Parathyroid adenoma (tissue), 2 donors: ENCODE measurements around the gene TMPRSS11D.

Experiments
- H2AFZ ChIP-seq: fragments of 300-600 bp; sonication (generic); one replicate; pipeline ENCODE4 v1.7.0; 2017; ENCODE audit warnings: antibody characterized with exemption, mild to moderate bottlenecking
- H3K27ac ChIP-seq: fragments of 300-600 bp; sonication (generic); one replicate; pipeline ENCODE4 v1.7.0; 2017
- H3K27me3 ChIP-seq: fragments of 300-600 bp; sonication (generic); one replicate; pipeline ENCODE4 v1.7.0; 2017; ENCODE audit warnings: low read length; ENCODE audit not compliant: control insufficient read depth, insufficient read depth
- H3K36me3 ChIP-seq: fragments of 300-600 bp; sonication (generic); one replicate; pipeline ENCODE4 v1.7.0; 2017; ENCODE audit warnings: low read length; ENCODE audit not compliant: control insufficient read depth, insufficient read depth
- H3K4me1 ChIP-seq: fragments of 300-600 bp; sonication (generic); one replicate; pipeline ENCODE4 v1.7.0; 2017; ENCODE audit warnings: control low read depth
- H3K4me2 ChIP-seq: fragments of 300-600 bp; sonication (generic); one replicate; pipeline ENCODE4 v1.7.0; 2017; ENCODE audit warnings: low read length
- H3K4me3 ChIP-seq: fragments of 300-600 bp; sonication (generic); one replicate; pipeline ENCODE4 v1.7.0; 2017; ENCODE audit warnings: low read depth, low read length
- H3K79me2 ChIP-seq: fragments of 300-600 bp; sonication (generic); one replicate; pipeline ENCODE4 v1.7.0; 2017; ENCODE audit warnings: control low read depth
- H3K9ac ChIP-seq: fragments of 300-600 bp; sonication (generic); one replicate; pipeline ENCODE4 v1.7.0; 2017; ENCODE audit warnings: mild to moderate bottlenecking
- H3K9me3 ChIP-seq: fragments of 300-600 bp; sonication (generic); one replicate; pipeline ENCODE4 v1.7.0; 2017; ENCODE audit warnings: low read length; ENCODE audit not compliant: control insufficient read depth
- TF ChIP-seq, protein P1 (sequence below): fragments of 300-600 bp; sonication (generic); IDR thresholded peaks from one replicate; pipeline ENCODE4 v1.7.0; 2017; ENCODE audit warnings: antibody characterized with exemption, mild to moderate bottlenecking
- donor health status: primary hyperparathyroidism.

TMPRSS11D gene

DNA sequence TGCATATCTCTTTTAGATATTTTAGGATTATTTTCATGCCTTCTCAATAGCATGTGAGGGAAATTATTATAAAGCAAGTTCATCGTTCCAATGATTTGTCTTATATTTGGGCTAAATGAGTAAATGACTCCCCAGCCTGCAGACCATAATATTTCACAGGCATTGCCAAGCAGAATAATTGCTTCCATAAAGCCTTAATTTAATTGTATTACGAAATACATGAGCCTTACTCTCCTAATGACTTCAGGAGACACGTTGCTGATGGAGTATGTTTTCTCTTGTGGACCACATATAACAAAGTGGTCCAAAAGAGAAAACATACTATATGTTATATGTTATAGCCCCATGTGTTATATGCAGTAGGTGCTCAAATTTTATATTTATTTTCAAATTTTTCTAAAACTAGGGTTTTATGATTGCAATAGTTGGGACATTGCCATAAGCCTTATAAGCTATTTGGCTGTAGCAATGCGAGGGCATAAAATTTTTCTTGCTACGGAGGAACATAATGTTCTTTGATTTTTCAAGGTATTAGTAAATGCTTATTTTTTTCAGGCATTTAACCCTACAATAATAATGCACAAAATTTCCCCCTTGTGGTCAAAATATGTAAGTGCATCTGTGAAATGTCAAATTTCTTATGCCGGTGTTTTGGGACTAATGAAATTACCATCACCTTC, 26.2 kb upstream of the TMPRSS11D start:
- TF ChIP-seq, protein P1, sequence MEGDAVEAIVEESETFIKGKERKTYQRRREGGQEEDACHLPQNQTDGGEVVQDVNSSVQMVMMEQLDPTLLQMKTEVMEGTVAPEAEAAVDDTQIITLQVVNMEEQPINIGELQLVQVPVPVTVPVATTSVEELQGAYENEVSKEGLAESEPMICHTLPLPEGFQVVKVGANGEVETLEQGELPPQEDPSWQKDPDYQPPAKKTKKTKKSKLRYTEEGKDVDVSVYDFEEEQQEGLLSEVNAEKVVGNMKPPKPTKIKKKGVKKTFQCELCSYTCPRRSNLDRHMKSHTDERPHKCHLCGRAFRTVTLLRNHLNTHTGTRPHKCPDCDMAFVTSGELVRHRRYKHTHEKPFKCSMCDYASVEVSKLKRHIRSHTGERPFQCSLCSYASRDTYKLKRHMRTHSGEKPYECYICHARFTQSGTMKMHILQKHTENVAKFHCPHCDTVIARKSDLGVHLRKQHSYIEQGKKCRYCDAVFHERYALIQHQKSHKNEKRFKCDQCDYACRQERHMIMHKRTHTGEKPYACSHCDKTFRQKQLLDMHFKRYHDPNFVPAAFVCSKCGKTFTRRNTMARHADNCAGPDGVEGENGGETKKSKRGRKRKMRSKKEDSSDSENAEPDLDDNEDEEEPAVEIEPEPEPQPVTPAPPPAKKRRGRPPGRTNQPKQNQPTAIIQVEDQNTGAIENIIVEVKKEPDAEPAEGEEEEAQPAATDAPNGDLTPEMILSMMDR: peak; percentile 7
- Histone ChIP-seq H3K4me2 (no peak overlapping the region), H3K27ac (no peak overlapping the region), H3K27me3 (no peaks in the 10 kb centered on the region), H3K9ac (no peak overlapping the region), H3K79me2 (no peaks in the 10 kb centered on the region), H3K9me3 (no peaks in the 10 kb centered on the region), H3K4me3 (no peak overlapping the region), H3K36me3 (no peaks in the 10 kb centered on the region), H2AFZ (no peak overlapping the region), H3K4me1 (no peaks in the 10 kb centered on the region)

DNA sequence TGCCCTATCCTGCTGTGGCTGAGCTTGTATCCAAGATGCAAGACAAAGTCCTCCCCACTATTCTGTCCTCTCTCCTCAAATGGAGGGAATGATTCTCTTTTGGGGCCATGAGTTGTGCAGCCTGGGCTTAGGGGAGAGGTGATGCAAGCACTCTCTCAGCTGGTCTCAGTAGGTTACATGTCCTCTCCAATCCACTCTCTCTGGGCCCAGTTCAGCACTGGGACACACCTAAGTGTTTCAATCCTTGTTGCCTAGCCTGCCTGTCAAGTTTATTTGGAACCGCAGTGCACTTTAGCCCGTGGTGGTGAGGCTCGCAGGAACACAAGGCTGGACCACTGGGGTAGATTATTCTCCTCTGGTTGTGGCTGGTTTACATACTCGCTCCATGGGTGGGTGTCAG, 23.8 kb upstream of the TMPRSS11D start:
- Histone ChIP-seq H2AFZ (no peak overlapping the region), H3K4me2 (no peak overlapping the region), H3K4me1 (no peaks in the 10 kb centered on the region), H3K4me3 (no peak overlapping the region), H3K27me3 (no peaks in the 10 kb centered on the region), H3K79me2 (no peaks in the 10 kb centered on the region), H3K36me3 (no peaks in the 10 kb centered on the region), H3K9me3 (no peaks in the 10 kb centered on the region), H3K9ac (no peak overlapping the region), H3K27ac (no peak overlapping the region)
- TF ChIP-seq, protein P1: no peak

DNA sequence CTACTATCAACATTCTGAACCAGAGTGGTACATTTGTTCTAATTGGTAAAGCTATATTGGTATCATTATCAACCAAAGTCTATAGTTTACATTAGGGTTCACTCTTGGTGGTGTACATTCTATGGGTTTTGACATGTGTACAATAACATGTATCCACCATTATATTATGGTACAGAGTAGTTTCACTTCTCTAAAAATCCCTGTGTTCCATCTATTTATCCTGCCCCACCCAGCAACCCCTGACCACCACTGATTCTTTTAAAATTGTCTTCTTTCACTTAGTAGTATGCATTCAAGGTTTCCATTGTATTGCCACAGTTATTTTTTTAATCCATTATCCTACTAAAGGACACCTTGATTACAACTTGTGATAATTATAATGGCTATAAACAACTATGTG, 15.3 kb upstream of the TMPRSS11D start:
- no peaks in the 10 kb centered on the region for H3K36me3 ChIP-seq
- no peak overlapping the region for H2AFZ ChIP-seq
- H3K79me2 ChIP-seq: no peaks in the 10 kb centered on the region
- H3K4me3 ChIP-seq: no peak overlapping the region
- no peaks in the 10 kb centered on the region for H3K9me3 ChIP-seq
- TF ChIP-seq, protein P1: no peak
- H3K9ac ChIP-seq: no peak overlapping the region
- H3K4me1 ChIP-seq: no peaks in the 10 kb centered on the region
- no peak overlapping the region for H3K27ac ChIP-seq
- H3K27me3 ChIP-seq: no peaks in the 10 kb centered on the region
- H3K4me2 ChIP-seq: no peak overlapping the region

DNA sequence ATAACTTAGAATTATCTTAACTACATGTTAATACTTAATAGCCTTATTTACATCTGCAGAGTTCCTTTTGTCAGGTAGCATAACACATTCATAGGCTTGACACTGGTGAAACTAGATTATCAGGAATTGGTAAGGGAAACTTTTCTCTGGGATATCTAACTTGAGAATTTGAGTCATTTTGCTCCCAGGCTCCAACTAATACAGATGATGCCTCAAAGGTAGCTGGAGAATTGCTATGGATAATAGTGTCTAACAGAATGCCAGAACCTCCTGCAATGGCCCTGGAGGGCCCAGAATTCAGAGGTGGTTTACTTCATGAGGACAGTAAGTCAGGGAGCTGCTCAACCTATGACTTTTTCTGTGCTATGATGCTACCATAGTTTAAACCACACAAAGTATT, 13.9 kb upstream of the TMPRSS11D start:
- no peak overlapping the region for H3K27ac ChIP-seq
- TF ChIP-seq, protein P1: no peak
- H3K9ac ChIP-seq: no peak overlapping the region
- H3K9me3 ChIP-seq: no peaks in the 10 kb centered on the region
- no peak overlapping the region for H3K4me2 ChIP-seq
- no peaks in the 10 kb centered on the region for H3K27me3 ChIP-seq
- no peaks in the 10 kb centered on the region for H3K36me3 ChIP-seq
- H3K79me2 ChIP-seq: no peaks in the 10 kb centered on the region
- H3K4me1 ChIP-seq: no peaks in the 10 kb centered on the region
- H3K4me3 ChIP-seq: no peak overlapping the region
- H2AFZ ChIP-seq: no peak overlapping the region

DNA sequence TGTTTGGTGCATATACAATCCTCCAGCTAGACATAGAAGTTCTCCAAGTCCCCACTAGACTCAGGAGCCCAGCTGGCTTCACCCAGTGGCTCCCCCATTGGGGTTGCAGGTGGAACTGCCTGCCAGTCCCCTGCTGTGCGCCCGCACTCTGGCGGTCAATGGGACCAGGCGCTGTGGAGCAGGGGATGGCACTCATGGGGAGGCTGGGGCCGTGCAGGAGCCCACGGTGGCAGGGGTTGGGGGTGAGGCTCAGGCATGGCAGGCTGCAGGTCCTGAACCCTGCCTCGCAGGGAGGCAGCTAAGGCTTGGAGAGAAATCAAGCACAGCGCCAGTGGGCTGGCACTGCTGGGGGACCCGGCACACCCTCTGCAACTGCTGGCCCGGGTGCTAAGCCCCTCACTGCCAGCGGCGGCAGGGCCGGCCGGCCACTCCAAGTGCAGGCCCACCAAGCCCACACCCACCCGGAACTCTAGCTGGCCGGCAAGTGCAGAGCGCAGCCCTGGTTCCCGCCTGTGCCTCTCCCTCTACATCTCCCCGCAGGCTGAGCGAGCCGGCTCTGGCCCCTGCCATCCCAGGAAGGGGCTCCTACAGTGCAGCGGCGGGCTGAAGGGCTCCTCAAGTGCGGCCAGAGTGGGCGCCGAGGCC, 12.7 kb upstream of the TMPRSS11D start:
- no peak overlapping the region for H3K27ac ChIP-seq
- H3K4me1 ChIP-seq: no peaks in the 10 kb centered on the region
- H3K9me3 ChIP-seq: no peaks in the 10 kb centered on the region
- no peaks in the 10 kb centered on the region for H3K36me3 ChIP-seq
- no peak overlapping the region for H2AFZ ChIP-seq
- no peak overlapping the region for H3K4me3 ChIP-seq
- H3K4me2 ChIP-seq: no peak overlapping the region
- no peak overlapping the region for H3K9ac ChIP-seq
- H3K79me2 ChIP-seq: no peaks in the 10 kb centered on the region
- TF ChIP-seq, protein P1: no peak
- no peaks in the 10 kb centered on the region for H3K27me3 ChIP-seq
